HUES64 (cell line): ENCODE results near the gene SMIM38.

ENCODE experiments used
- H3K27ac ChIP-seq: 2 replicates; pipeline ENCODE4 v1.7.0; 2013; ENCODE audit warnings: low read depth, low read length, inconsistent platforms
- H3K27me3 ChIP-seq: 2 replicates; pipeline ENCODE4 v1.6.1; 2013; ENCODE audit warnings: mild to moderate bottlenecking, low read length; ENCODE audit not compliant: insufficient read depth
- H3K36me3 ChIP-seq: 2 replicates; pipeline ENCODE4 v1.6.1; 2013; ENCODE audit warnings: mild to moderate bottlenecking, low read length; ENCODE audit not compliant: insufficient read depth
- H3K4me1 ChIP-seq: 2 replicates; pipeline ENCODE4 v1.6.1; 2013; ENCODE audit warnings: mild to moderate bottlenecking, low read length, moderate library complexity; ENCODE audit not compliant: insufficient read depth
- H3K4me3 ChIP-seq: 2 replicates; pipeline ENCODE4 v1.5.1; 2013; ENCODE audit warnings: mild to moderate bottlenecking, low read length, moderate library complexity
- H3K9ac ChIP-seq: 2 replicates; pipeline ENCODE4 v1.6.1; 2013; ENCODE audit warnings: mild to moderate bottlenecking, low read depth, low read length
- H3K9me3 ChIP-seq: 2 replicates; pipeline ENCODE4 v1.6.1; 2013; ENCODE audit warnings: low read depth, low read length; ENCODE audit not compliant: insufficient read depth
- WGBS: fragments of 150-250, 120-280 bp; methylation state at CpG from one replicate; pipeline ENCODE4 v1.1.7; 2013; ENCODE audit warnings: missing lambda C conversion rate; 5-methylcytosine and 5-hydroxymethylcytosine counted together

Gene SMIM38

DNA sequence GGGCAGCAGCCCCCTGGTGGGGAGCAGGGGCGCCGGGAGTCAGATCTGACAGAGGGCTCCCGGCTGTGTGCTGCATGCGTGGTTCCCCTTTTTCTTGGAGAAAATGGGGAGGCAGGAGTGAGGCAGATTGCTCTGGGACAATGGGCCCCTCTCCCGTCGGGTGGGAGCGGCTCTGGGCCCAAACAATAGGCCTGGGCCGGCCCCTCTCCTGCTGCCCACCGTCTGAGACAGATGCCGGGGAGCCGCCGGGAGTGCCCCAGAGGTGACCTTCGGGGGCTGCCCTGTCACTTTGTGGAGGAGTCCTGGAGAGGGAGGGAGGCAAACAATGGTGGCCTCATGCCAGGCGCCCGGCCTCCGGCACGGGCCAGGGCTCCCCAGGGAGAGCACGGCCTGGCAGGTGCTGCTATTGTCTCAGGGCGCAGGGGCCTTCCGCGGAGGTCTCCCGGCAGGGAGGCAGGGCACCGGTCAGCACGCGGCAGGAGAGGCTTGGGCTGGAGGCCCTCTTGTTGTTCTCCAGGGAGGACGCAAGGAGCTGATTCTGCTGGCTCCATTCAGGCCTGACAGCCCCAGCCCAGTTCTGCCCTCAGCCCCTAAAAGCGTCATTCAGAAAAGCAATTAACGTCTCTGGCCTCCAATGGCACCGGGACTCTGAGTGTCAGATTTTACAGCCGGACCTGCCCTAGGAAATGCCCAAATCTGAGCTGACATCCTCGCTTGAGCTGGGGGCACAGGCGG is 44.8 kb downstream of the SMIM38 start:
- H3K27ac ChIP-seq: no peak overlapping the region
- 65% methylated on average over 32 of the region's 32 CpGs for WGBS
- H3K27me3 ChIP-seq: no peaks in the 10 kb centered on the region
- H3K36me3 ChIP-seq: no peaks in the 10 kb centered on the region
- H3K4me1 ChIP-seq: peaks cover 6% of the 10 kb centered on the region; the same call in 1 of the 2 replicates
- no peak overlapping the region for H3K4me3 ChIP-seq
- no peaks in the 10 kb centered on the region for H3K9me3 ChIP-seq
- H3K9ac ChIP-seq: no peak overlapping the region; the same call in 1 of the 2 replicates

- H3K9me3 ChIP-seq: no peaks in the 10 kb centered on the region
- 96% methylated on average over 4 of the region's 4 CpGs for WGBS
- peaks cover 6% of the 10 kb centered on the region; the same call in 1 of the 2 replicates for H3K4me1 ChIP-seq
- no peak overlapping the region for H3K27ac ChIP-seq
- H3K9ac ChIP-seq: no peak overlapping the region
- no peak overlapping the region for H3K4me3 ChIP-seq
- no peaks in the 10 kb centered on the region for H3K27me3 ChIP-seq
- H3K36me3 ChIP-seq: no peaks in the 10 kb centered on the region
Measured at GRCh38 chr11:69201066-69201365, 45.3 kb downstream of the SMIM38 start.

DNA sequence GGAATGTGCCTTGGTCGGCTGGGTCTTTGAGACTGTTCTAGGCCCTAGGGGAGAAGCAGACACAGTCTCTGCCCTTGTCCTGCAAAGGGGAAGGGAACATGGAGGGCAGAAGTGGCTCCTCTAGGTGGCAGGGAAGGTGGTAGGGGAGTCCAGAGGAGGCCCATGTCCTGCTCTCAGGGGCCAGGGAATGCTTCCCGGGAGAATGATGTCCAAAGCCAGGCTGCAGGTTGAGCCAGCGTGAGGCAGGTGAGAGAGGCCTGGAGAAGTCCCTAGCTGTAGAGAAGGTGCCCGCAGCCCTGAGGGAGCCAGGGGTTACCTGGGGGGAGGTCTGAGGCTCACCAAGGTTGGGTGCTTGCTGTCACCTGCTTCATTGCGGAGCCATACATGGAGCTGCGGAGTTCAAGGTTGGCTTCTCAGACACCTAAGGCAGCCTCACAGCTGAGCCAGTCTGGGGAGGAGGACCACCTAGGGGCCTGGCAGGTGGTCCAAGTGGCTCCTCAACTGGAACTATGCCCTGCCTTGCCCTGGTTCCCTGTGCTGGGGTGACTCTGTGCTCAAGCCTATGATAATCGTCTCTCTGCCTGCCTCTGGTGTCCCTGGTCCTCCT is 46.1 kb downstream of the SMIM38 start:
- Histone ChIP-seq H3K4me3 (no peak overlapping the region), H3K9ac (no peak overlapping the region), H3K4me1 (peaks cover 6% of the 10 kb centered on the region; the same call in 1 of the 2 replicates), H3K27ac (no peak overlapping the region), H3K27me3 (no peaks in the 10 kb centered on the region), H3K9me3 (no peaks in the 10 kb centered on the region), H3K36me3 (no peaks in the 10 kb centered on the region)
- 89% methylated on average over 7 of the region's 7 CpGs for WGBS

DNA sequence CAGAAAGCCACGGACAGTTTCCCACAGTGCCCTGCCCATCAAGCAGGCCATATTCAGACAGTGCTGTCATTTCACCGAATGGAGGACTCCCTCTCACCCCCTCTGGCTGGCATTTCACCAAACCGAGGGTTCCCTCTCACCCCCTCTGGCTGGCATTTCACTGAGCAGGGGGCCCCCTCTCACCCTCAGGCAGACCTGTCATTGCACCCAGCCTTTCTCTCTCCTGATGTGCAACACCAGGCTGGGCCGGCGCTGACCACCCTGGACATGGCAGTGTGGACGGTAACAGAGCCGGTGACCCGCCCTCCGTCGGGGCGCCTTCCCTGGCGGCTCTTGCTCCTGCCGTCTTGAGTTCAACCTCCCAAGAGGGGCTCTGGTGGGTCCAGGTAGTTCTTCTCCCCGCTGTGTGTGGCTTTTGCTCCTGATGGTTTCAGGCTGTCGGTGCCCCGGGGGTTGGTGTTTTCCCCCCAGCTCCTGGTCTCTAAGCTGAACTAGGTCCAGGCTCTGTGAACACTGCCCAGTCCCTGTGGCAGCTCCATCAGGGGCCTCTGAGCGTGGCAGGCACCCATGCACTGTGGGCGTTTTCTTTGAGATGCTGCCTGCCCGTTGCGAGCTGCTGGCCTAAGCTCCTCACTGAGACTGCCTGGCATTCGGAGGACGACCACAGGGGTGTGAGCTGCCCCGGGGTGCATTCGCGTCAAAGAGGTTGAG is 46.9 kb downstream of the SMIM38 start:
- Histone ChIP-seq H3K36me3 (no peaks in the 10 kb centered on the region), H3K4me3 (no peak overlapping the region), H3K27ac (no peak overlapping the region), H3K27me3 (no peaks in the 10 kb centered on the region), H3K4me1 (peaks cover 6% of the 10 kb centered on the region; the same call in 1 of the 2 replicates), H3K9ac (no peak overlapping the region), H3K9me3 (no peaks in the 10 kb centered on the region)
- WGBS: 91% methylated on average over 25 of the region's 25 CpGs

GRCh38 chr11:69203381-69203780 is 47.6 kb downstream of the SMIM38 start:
- Histone ChIP-seq H3K27me3 (no peaks in the 10 kb centered on the region), H3K4me3 (no peak overlapping the region), H3K9ac (no peak overlapping the region), H3K36me3 (no peaks in the 10 kb centered on the region), H3K4me1 (peaks cover 6% of the 10 kb centered on the region; the same call in 1 of the 2 replicates), H3K27ac (no peak overlapping the region), H3K9me3 (no peaks in the 10 kb centered on the region)
- WGBS: 96% methylated on average over 15 of the region's 16 CpGs

DNA sequence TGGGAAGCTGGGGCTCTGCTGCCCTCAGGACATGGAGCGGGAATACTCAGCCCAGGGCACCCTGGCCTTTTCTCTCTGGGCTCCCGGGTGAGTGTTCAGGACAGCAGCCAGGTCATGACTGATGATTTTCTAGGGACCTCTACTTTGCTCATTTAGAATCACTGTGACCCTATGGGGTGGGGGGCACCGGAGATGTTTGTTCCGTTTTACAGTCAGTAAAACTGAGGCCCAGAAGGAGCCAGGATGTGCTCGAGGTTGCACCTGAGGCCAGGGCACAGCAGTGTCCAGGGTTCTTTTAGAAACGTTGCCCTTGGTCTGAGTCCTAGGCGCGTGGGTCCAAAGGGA is 48.1 kb downstream of the SMIM38 start:
- WGBS: 94% methylated on average over 8 of the region's 8 CpGs
- no peaks in the 10 kb centered on the region for H3K9me3 ChIP-seq
- no peaks in the 10 kb centered on the region for H3K27me3 ChIP-seq
- peaks cover 6% of the 10 kb centered on the region; the same call in 1 of the 2 replicates for H3K4me1 ChIP-seq
- H3K4me3 ChIP-seq: no peak overlapping the region
- no peak overlapping the region for H3K9ac ChIP-seq
- no peak overlapping the region for H3K27ac ChIP-seq
- H3K36me3 ChIP-seq: no peaks in the 10 kb centered on the region

GRCh38 chr11:69204246-69204940 is 48.7 kb downstream of the SMIM38 start:
- no peak overlapping the region for H3K27ac ChIP-seq
- H3K4me1 ChIP-seq: peaks cover 6% of the 10 kb centered on the region; the same call in 1 of the 2 replicates
- H3K4me3 ChIP-seq: no peak overlapping the region
- no peak overlapping the region for H3K9ac ChIP-seq
- H3K9me3 ChIP-seq: no peaks in the 10 kb centered on the region
- no peaks in the 10 kb centered on the region for H3K27me3 ChIP-seq
- H3K36me3 ChIP-seq: no peaks in the 10 kb centered on the region
- 91% methylated on average over 19 of the region's 19 CpGs for WGBS

GRCh38 chr11:69204941-69205742 is 49.4 kb downstream of the SMIM38 start:
- H3K27me3 ChIP-seq: no peaks in the 10 kb centered on the region
- 92% methylated on average over 30 of the region's 30 CpGs for WGBS
- H3K27ac ChIP-seq: no peak overlapping the region
- H3K4me3 ChIP-seq: no peak overlapping the region
- no peak overlapping the region for H3K9ac ChIP-seq
- no peaks in the 10 kb centered on the region for H3K36me3 ChIP-seq
- H3K4me1 ChIP-seq: peaks cover under 1% of the 10 kb centered on the region; the same call in 1 of the 2 replicates
- H3K9me3 ChIP-seq: no peaks in the 10 kb centered on the region
